CD14-positive monocyte (primary cell): ENCODE measurements around the gene SH3RF3. TPM values are rescaled to one million over a fixed set of nuclear protein-coding genes. Genes with fewer than 3 reads are reported as not detected.

Experiments used
- DNase-seq, 3 donors: peaks; one replicate each; pipeline ENCODE4 v3.0.0-alpha.2; 2011 to 2022
- H2AFZ ChIP-seq: 2 replicates; pipeline ENCODE4 v1.6.0; 2012; ENCODE audit warnings: mild to moderate bottlenecking, low read depth, low read length, inconsistent platforms; ENCODE audit not compliant: insufficient read depth, poor library complexity, severe bottlenecking
- H3K27ac ChIP-seq, 2 donors: 1 replicate in 1 of 2; 2 replicates in 1 of 2; pipeline ENCODE4 v1.5.1; 2012 to 2013; ENCODE audit warnings: low read length in 2 of 2, control low read depth in 1 of 2, inconsistent platforms in 1 of 2, low read depth in 1 of 2, mild to moderate bottlenecking in 1 of 2
- H3K27me3 ChIP-seq, 2 donors: one replicate each; pipeline versions ENCODE4 v1.6.0 to v1.6.1; 2011 to 2013; ENCODE audit warnings: low read length in 2 of 2; ENCODE audit not compliant: control insufficient read depth in 2 of 2, insufficient read depth in 2 of 2
- H3K36me3 ChIP-seq, 2 donors: replicated peaks in 1 of 2; 1 replicate in 1 of 2; 2 replicates in 1 of 2; pipeline versions ENCODE4 v1.5.1 to v1.6.1; 2012 to 2013; ENCODE audit warnings: low read length in 2 of 2, control low read depth in 1 of 2, inconsistent platforms in 1 of 2, mild to moderate bottlenecking in 1 of 2; ENCODE audit not compliant: insufficient read depth in 2 of 2, control insufficient read depth in 1 of 2
- H3K4me1 ChIP-seq, 2 donors: 1 replicate in 1 of 2; 2 replicates in 1 of 2; pipeline versions ENCODE4 v1.5.1 to v1.6.1; 2012 to 2013; ENCODE audit warnings: low read length in 2 of 2, control low read depth in 1 of 2, inconsistent platforms in 1 of 2, mild to moderate bottlenecking in 1 of 2, moderate library complexity in 1 of 2; ENCODE audit not compliant: insufficient read depth in 2 of 2, control insufficient read depth in 1 of 2
- H3K4me2 ChIP-seq: replicated peaks from 2 replicates; pipeline ENCODE3; 2012; ENCODE audit warnings: low read length, moderate library complexity, mild to moderate bottlenecking; ENCODE audit not compliant: poor library complexity, severe bottlenecking; ENCODE audit errors: extremely low read depth
- H3K4me3 ChIP-seq, 3 experiments: fragments of 200-600 bp in 1 of 3; sonication (generic) in 1 of 3; replicated peaks in 1 of 3; 1 replicate in 2 of 3; 2 replicates in 1 of 3; pipeline ENCODE4 v1.5.1; 2011 to 2013; ENCODE audit warnings: low read length in 3 of 3, mild to moderate bottlenecking in 3 of 3, control low read depth in 2 of 3, low read depth in 2 of 3, inconsistent platforms in 1 of 3, moderate library complexity in 1 of 3
- H3K79me2 ChIP-seq: 2 replicates; pipeline ENCODE4 v1.6.0; 2012; ENCODE audit warnings: mild to moderate bottlenecking, control low read depth, inconsistent platforms, low read length, moderate library complexity; ENCODE audit not compliant: insufficient read depth
- H3K9ac ChIP-seq: 2 replicates; pipeline ENCODE4 v1.6.0; 2017; ENCODE audit warnings: low read length, mild to moderate bottlenecking; ENCODE audit not compliant: insufficient read depth, poor library complexity, severe bottlenecking
- H3K9me3 ChIP-seq, 2 donors: replicated peaks in 1 of 2; 1 replicate in 1 of 2; 2 replicates in 1 of 2; pipeline versions ENCODE4 v1.5.1 to v1.6.1; 2012 to 2013; ENCODE audit warnings: low read length in 2 of 2, control low read depth in 1 of 2; ENCODE audit not compliant: control insufficient read depth in 1 of 2, insufficient read depth in 1 of 2
- H4K20me1 ChIP-seq: 2 replicates; pipeline ENCODE4 v1.6.0; 2012; ENCODE audit warnings: mild to moderate bottlenecking, low read length, control low read depth, moderate library complexity; ENCODE audit not compliant: insufficient read depth
- H3K27ac Mint-ChIP-seq, 7 donors: one replicate each; pipeline ENCODE4 v1.8.0; 2020; ENCODE audit warnings: mild to moderate bottlenecking in 7 of 7, mixed read lengths in 7 of 7, moderate library complexity in 6 of 7, inconsistent platforms in 2 of 7
- H3K27me3 Mint-ChIP-seq, 3 donors: one replicate each; pipeline ENCODE4 v1.8.0; 2021 to 2022; ENCODE audit warnings: low read depth in 3 of 3, mild to moderate bottlenecking in 3 of 3, mixed read lengths in 3 of 3, moderate library complexity in 3 of 3, inconsistent platforms in 1 of 3
- H3K36me3 Mint-ChIP-seq, 2 donors: one replicate each; pipeline ENCODE4 v1.8.0; 2020; ENCODE audit warnings: mixed read lengths in 2 of 2, inconsistent platforms in 1 of 2, mild to moderate bottlenecking in 1 of 2
- H3K4me1 Mint-ChIP-seq: one replicate; pipeline ENCODE4 v1.8.0; 2020; ENCODE audit warnings: mild to moderate bottlenecking, mixed read lengths
- H3K4me3 Mint-ChIP-seq, 2 donors: one replicate each; pipeline ENCODE4 v1.8.0; 2020; ENCODE audit warnings: mild to moderate bottlenecking in 2 of 2, mixed read lengths in 2 of 2, moderate library complexity in 1 of 2
- H3K9me3 Mint-ChIP-seq, 7 donors: one replicate each; pipeline ENCODE4 v1.8.0; 2020 to 2022; ENCODE audit warnings: mixed read lengths in 7 of 7, mild to moderate bottlenecking in 6 of 7, moderate library complexity in 6 of 7, inconsistent platforms in 2 of 7
- CTCF ChIP-seq: fragments of 200-600 bp; IDR thresholded peaks from one replicate; pipeline ENCODE4 v1.8.0; 2022; ENCODE audit warnings: antibody characterized with exemption, mild to moderate bottlenecking
- WGBS: methylation state at CpG from one replicate; pipeline ENCODE4 v1.1.5; 2013; ENCODE audit warnings: missing lambda C conversion rate; ENCODE audit not compliant: insufficient coverage; 5-methylcytosine and 5-hydroxymethylcytosine counted together
- intact Hi-C, 2 donors: fragments of 100-400 bp; cut with micrococcal nuclease; formaldehyde crosslinking; loops; one replicate each; pipeline versions ENCODE4 v1.15.0 to v1.15.1; 2023
- polyA plus RNA-seq, 3 donors: library from polyadenylated mRNA; depleted of rRNA in 1 of 3; unstranded in 2 of 3; stranded (reverse) in 1 of 3; fragments of 300-500 nt in 2 of 3; fragments of >200 nt in 1 of 3; fragmentation: Illumina TruSeq in 2 of 3; gene quantifications; 1 replicate in 2 of 3; 2 replicates in 1 of 3; pipeline ENCODE4 v1.2.3, GENCODE V29; 2012 to 2021

SH3RF3 gene
- polyA plus RNA-seq, 3 donors: 0.25 to 0.75 (median 0.34) TPM

DNA sequence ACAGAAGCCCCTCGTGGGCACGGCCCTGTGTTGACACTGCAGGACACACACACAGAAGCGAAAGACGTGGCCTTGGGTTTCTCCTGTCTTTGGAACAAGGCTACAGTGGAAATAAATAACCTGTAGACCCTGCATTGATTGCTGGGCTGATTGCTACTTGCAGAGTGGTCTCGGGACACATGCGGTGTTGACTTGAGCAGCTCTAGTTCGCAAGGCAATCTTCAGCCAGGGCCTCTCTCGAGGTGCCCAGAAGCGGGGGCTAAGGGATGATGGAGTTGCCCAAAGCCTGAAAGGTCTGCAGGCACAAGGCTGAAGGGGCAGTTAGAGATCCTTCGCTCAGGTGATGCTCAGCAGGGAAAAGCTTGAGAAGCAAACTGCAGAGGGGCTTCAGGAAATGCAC is 304.5 kb downstream of the SH3RF3 start:
- no peak overlapping the region for H3K4me3 ChIP-seq
- no peaks in the 10 kb centered on the region for H3K9me3 ChIP-seq
- no peaks in the 10 kb centered on the region for H3K27me3 ChIP-seq
- no peaks in the 10 kb centered on the region for H3K4me1 Mint-ChIP-seq
- no peak overlapping the region for H3K27ac Mint-ChIP-seq
- H2AFZ ChIP-seq: no peak overlapping the region
- intact Hi-C loops: no loop called here
- no peak overlapping the region for H3K4me3 Mint-ChIP-seq
- H3K36me3 ChIP-seq: no peaks in the 10 kb centered on the region
- WGBS: 94% methylated on average over 9 of the region's 10 CpGs
- no peak overlapping the region for H3K4me2 ChIP-seq
- no peaks in the 10 kb centered on the region for H3K9me3 Mint-ChIP-seq
- no peaks in the 10 kb centered on the region for H3K79me2 ChIP-seq
- no peak for TF ChIP-seq CTCF
- H3K9ac ChIP-seq: no peak overlapping the region
- no peaks in the 10 kb centered on the region for H4K20me1 ChIP-seq
- no peak for DNase-seq
- no peak overlapping the region for H3K27ac ChIP-seq
- no peaks in the 10 kb centered on the region for H3K4me1 ChIP-seq
- H3K36me3 Mint-ChIP-seq: no peaks in the 10 kb centered on the region
- H3K27me3 Mint-ChIP-seq: peaks cover 0 to 2% (median 2%) of the 10 kb centered on the region in 3 donors

GRCh38 chr2:109433926-109434325 is 304.9 kb downstream of the SH3RF3 start:
- Histone ChIP-seq H3K27ac (no peak overlapping the region), H3K36me3 (no peaks in the 10 kb centered on the region), H3K27me3 (no peaks in the 10 kb centered on the region), H2AFZ (no peak overlapping the region), H4K20me1 (no peaks in the 10 kb centered on the region), H3K4me3 (no peak overlapping the region), H3K4me1 (no peaks in the 10 kb centered on the region), H3K9ac (no peak overlapping the region), H3K9me3 (no peaks in the 10 kb centered on the region), H3K4me2 (no peak overlapping the region), H3K79me2 (no peaks in the 10 kb centered on the region)
- Mint-ChIP-seq H3K27ac (no peak overlapping the region), H3K4me3 (no peak overlapping the region), H3K36me3 (no peaks in the 10 kb centered on the region), H3K9me3 (no peaks in the 10 kb centered on the region), H3K27me3 (peaks cover 0 to 2% (median 2%) of the 10 kb centered on the region in 3 donors), H3K4me1 (no peaks in the 10 kb centered on the region)
- intact Hi-C loops: no loop called here
- no peak for DNase-seq
- 84% methylated on average over 4 of the region's 10 CpGs for WGBS
- no peak for TF ChIP-seq CTCF
